GM12873 (cell line): ENCODE data around the gene SREBF2.

Experiments
- CTCF ChIP-seq: IDR thresholded peaks from 2 replicates; pipeline ENCODE4 v1.5.1; 2012; ENCODE audit warnings: low read depth, mild to moderate bottlenecking, moderate library complexity, low read length, control low read depth; ENCODE audit not compliant: insufficient read depth; ENCODE audit errors: missing control alignments

Gene SREBF2

GRCh38 chr22:41836551-41836950, 3.6 kb downstream of the SREBF2 start:
- no peak for TF ChIP-seq CTCF

GRCh38 chr22:41838842-41839618, 6.1 kb downstream of the SREBF2 start:
- TF ChIP-seq CTCF: no peak

GRCh38 chr22:41840216-41840615, 7.3 kb downstream of the SREBF2 start:
- no peak for TF ChIP-seq CTCF

DNA sequence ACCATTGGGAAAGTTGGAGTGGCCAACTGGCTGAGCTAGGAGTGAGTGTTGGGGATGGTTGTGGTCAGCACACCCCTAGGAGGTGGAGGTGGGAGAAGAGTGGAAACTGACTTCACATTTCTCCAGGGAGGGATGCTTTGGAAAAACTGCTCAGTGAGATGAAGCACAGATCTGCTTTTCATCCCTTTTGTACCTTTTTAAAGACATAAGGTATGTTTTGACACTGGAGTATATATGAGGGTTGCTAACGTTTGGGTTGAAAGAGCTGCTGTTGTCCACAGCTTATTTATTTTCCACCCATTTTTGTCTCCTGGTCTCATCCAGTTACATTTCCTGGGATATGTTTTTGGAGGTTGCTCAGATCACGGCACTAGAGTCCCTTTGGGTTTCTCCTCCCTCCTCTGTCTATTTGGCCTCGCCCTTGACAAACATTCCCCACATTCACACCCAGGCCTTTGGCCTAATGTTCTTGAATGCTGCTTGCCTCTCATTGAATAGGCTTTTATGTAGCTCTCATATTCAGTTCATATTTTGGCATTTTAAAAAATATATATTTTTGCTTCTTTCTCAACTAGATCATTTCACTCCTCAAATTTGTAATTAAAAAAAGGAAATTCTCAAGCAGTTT, 8.3 kb downstream of the SREBF2 start:
- TF ChIP-seq CTCF: no peak

DNA sequence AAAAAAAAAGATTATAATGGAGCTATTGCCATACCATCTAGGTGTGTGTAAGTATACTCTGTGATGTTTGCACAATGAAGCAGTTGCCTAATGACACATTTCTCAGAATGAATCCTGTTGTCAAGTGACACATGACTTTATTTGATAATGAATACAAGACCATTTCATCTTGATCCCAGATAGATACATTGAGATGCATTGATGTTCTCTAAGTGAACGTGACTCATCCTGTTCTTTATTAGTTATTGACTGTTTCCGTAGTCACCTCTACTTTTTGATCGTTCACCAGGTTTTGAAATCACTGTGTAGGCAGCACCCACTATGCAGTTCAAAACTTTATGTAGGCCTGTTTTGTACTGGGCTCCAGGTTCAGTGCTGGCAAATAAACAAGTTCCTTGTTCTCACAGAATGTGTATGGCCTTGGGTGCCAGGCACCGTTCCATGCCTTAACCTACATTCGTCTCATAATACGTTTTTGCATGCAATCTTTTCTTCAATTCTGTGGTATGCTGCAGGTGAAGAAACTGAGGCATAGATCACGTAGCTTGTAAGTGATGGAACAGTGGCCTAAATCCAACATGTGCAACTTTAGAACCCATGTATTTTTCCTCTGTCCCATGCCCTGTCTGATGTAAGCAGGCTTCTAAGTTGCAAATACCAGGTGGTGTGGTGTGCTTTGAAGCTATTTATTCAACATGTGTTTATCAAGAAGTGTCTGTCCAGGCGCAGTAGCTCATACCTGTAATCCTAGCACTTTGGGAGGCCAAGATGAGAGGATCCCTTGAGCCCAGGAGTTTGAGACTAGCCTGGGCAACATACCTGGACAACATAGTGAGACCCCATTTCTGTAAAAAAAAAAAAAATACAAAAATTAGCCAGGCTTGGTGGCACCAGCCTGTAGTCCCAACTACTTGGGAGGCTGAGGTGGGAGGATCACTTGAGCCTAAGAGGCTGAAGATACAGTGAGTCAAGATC, 10.4 kb downstream of the SREBF2 start:
- TF ChIP-seq CTCF: no peak

GRCh38 chr22:41844036-41844435, 11.1 kb downstream of the SREBF2 start:
- no peak for TF ChIP-seq CTCF

DNA sequence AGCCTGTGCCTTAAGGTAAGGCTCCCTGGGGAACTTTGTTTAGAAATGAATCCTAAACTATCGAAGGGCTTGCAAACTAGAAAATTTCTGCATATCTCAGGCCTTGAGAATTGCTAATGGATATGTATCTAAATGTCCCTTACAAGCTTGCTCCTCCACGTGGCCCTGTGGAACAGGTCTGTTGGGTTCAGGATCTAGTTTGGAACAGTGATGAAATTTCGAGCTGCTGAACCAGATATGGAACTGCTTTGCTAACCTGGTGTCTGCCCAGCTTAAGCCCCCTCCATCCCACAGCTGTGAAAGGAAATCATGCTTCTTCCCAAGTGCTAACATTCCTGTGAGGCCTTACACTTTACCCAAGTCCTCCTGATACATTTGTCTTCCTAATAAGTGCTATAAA, 11.6 kb downstream of the SREBF2 start:
- TF ChIP-seq CTCF: no peak
